ENCODE data around the gene SPTBN5. TPM values are rescaled to one million over a fixed set of nuclear protein-coding genes. Genes with fewer than 3 reads are reported as not detected.

Gene SPTBN5
- total RNA-seq, 1 experiment from 2014 or later: 1.2 TPM

GRCh38 chr15:41866263-41866703 lies 27.6 kb downstream of the SPTBN5 start:
- TF ChIP-seq USF1 (CRISPR knock-in tag; IDR thresholded peaks at IDR 0.05) (no peak), ESRRA (CRISPR knock-in tag; IDR thresholded peaks at IDR 0.05; ENCODE audit: borderline replicate concordance) (no peak), NR2C2 (CRISPR knock-in tag; IDR thresholded peaks at IDR 0.05) (no peak), ZBTB43 (CRISPR knock-in tag; IDR thresholded peaks at IDR 0.05) (no peak), TCF7 (CRISPR knock-in tag; IDR thresholded peaks at IDR 0.05; ENCODE audit: low read depth) (no peak), E2F4 (CRISPR knock-in tag; IDR thresholded peaks at IDR 0.05; ENCODE audit: borderline replicate concordance, low read depth) (no peak), ZNF425 (CRISPR knock-in tag; conservative IDR thresholded peaks at IDR 0.05) (no peak), ZNF263 (CRISPR knock-in tag; IDR thresholded peaks at IDR 0.05; ENCODE audit: low read depth) (no peak), SMAD4 (CRISPR knock-in tag; IDR thresholded peaks at IDR 0.05) (no peak), STAT6 (CRISPR knock-in tag; conservative IDR thresholded peaks at IDR 0.05; ENCODE audit: low read depth) (no peak), HMGA2 (CRISPR knock-in tag; IDR thresholded peaks at IDR 0.05) (no peak)
- H3K27me3 Mint-ChIP-seq (ENCODE audit: low read depth): no peaks in the 10 kb centered on the region; the same call in 1 of the 2 replicates
- no peak for DNase-seq (ENCODE audit: low spot score)
- H3K27ac Mint-ChIP-seq: no peak overlapping the region
- CTCF ChIA-PET: interaction anchor here (0.8 to 1.4 kb wide), 2 partner anchors 38 to 373 kb away, joined by 3 to 8 read pairs; no protein-coding TSS in a partner anchor
- H3K36me3 Mint-ChIP-seq: no peaks in the 10 kb centered on the region
- POLR2A ChIA-PET: interaction anchor here (0.8 kb wide), 1 partner anchor 28 kb away, joined by 3 read pairs; no protein-coding TSS in a partner anchor
- no peak overlapping the region for H3K4me3 Mint-ChIP-seq
- H3K4me1 Mint-ChIP-seq: peaks cover 5% of the 10 kb centered on the region
- ATAC-seq: no peak
- no peaks in the 10 kb centered on the region for H3K9me3 Mint-ChIP-seq

GRCh38 chr15:41865490-41866055 lies 28.3 kb downstream of the SPTBN5 start:
- H3K27me3 Mint-ChIP-seq (ENCODE audit: low read depth): no peaks in the 10 kb centered on the region; the same call in 1 of the 2 replicates
- TF ChIP-seq JAZF1 (CRISPR knock-in tag; IDR thresholded peaks at IDR 0.05) (no peak), ZNF396 (CRISPR knock-in tag; IDR thresholded peaks at IDR 0.05; ENCODE audit: borderline replicate concordance) (no peak), ZNF281 (CRISPR knock-in tag; IDR thresholded peaks at IDR 0.05) (no peak), E2F1 (CRISPR knock-in tag; IDR thresholded peaks at IDR 0.05) (no peak), ATF3 (CRISPR knock-in tag; conservative IDR thresholded peaks at IDR 0.05) (no peak), KAT7 (CRISPR knock-in tag; IDR thresholded peaks at IDR 0.05; ENCODE audit: borderline replicate concordance) (no peak)
- H3K27ac Mint-ChIP-seq: no peak overlapping the region
- ATAC-seq (no peak), DNase-seq (ENCODE audit: low spot score) (no peak)
- H3K4me1 Mint-ChIP-seq: peaks cover 5% of the 10 kb centered on the region
- ChIA-PET POLR2A (no interaction called here), CTCF (no interaction called here)
- H3K9me3 Mint-ChIP-seq: no peaks in the 10 kb centered on the region
- no peak overlapping the region for H3K4me3 Mint-ChIP-seq
- H3K36me3 Mint-ChIP-seq: no peaks in the 10 kb centered on the region
